NCI-H1694 (cell line): ENCODE results near the gene EMC7.

Experiments used
- DNase-seq: peaks from one replicate; lab custom pipeline; 2025; lab: John Stamatoyannopoulos, UW

The EMC7 gene

DNA sequence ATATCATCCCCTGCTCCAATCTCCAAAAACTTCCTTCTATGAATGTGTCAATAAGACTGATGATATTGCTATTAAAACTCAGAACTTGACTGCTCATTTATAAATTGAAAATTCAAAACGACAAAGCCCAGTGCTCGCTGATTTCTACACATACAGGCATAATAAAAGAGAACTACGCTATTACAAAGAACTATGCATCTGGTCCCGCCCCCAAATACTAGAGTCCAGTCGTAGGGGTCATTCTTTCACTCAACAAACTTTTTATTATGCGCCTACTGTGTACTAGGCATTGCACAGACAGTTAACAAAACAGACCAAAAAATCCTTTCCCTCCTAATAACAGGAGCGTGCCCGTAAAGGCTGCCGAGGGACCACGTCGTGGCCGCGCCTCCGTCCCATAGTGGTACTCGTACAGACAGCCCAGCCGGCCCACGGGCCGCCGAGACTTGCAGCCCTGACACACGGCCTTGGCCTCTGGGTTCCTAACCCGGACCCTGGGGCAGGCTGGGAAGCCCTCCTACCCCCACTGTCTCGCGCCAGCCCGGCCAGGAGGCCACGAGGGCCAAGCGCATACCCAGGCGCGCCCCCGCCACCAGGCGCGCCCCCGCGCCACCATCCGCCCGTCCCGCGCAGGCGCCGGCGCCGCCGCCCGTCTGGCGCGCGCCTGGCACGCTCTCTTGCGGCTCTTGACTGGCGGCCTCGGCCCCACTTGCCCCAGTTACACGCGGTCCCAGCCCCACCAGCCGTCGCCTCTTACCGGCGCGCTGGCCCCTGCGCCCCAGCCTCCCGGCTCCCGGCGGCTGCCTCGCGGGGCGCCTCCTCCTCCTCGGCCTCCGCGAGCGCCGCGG, 63.4 kb downstream of the EMC7 start:
- DNase-seq: no peak
